HEK293T (cell line): ENCODE results near the gene ZNF429.
"Not testable (repeated sequence)": the region's sequence is repeated elsewhere in the genome, so short reads cannot be mapped to it uniquely, and the experiment has no call there.

Experiments used
- CTCF ChIA-PET: fragments of 350-600 bp; formaldehyde crosslinking; extraction: SDS; loops from one replicate; lab custom pipeline; 2021; ENCODE audit warnings: antibody characterized with exemption, inconsistent platforms; lab: Yijun Ruan, JAX
- POLR2A ChIA-PET: fragments of 350-600 bp; formaldehyde crosslinking; extraction: SDS; loops from one replicate; lab custom pipeline; 2020; ENCODE audit warnings: antibody characterized with exemption, inconsistent platforms; lab: Yijun Ruan, JAX
- DNase-seq: peaks from one replicate; pipeline ENCODE4 v3.0.0; 2012; ENCODE audit warnings: mixed read lengths; ENCODE audit errors: extremely low spot score
- ARNT ChIP-seq: fragments of 450-650 bp; IDR thresholded peaks from 2 replicates; pipeline ENCODE4 v1.6.1; 2017; ENCODE audit warnings: mild to moderate bottlenecking
- BHLHE40 ChIP-seq: fragments of 450-650 bp; IDR thresholded peaks from 2 replicates; pipeline ENCODE4 v1.6.1; 2016; ENCODE audit warnings: mild to moderate bottlenecking, moderate library complexity, borderline replicate concordance
- CTBP1 ChIP-seq: fragments of 450-650 bp; IDR thresholded peaks from 2 replicates; pipeline ENCODE4 v1.6.1; 2016; ENCODE audit warnings: borderline replicate concordance
- ELF4 ChIP-seq: fragments of 450-650 bp; IDR thresholded peaks from 2 replicates; pipeline ENCODE4 v1.6.1; 2017; ENCODE audit warnings: antibody characterized with exemption
- FOXA1 ChIP-seq: fragments of 450-650 bp; IDR thresholded peaks from 2 replicates; pipeline ENCODE4 v1.6.1; 2016; ENCODE audit warnings: mild to moderate bottlenecking
- FOXK2 ChIP-seq: fragments of 450-650 bp; IDR thresholded peaks from 2 replicates; pipeline ENCODE4 v1.6.1; 2016; ENCODE audit warnings: mild to moderate bottlenecking
- FOXM1 ChIP-seq: fragments of 450-650 bp; IDR thresholded peaks from 2 replicates; pipeline ENCODE4 v1.6.1; 2017; ENCODE audit warnings: mild to moderate bottlenecking, borderline replicate concordance
- HDGF ChIP-seq: fragments of 450-650 bp; IDR thresholded peaks from 2 replicates; pipeline ENCODE4 v1.6.1; 2017; ENCODE audit warnings: antibody characterized with exemption, borderline replicate concordance
- L3MBTL2 ChIP-seq: fragments of 450-650 bp; conservative IDR thresholded peaks from 2 replicates; pipeline ENCODE4 v1.6.1; 2016; ENCODE audit warnings: mild to moderate bottlenecking
- LEF1 ChIP-seq: fragments of 450-650 bp; IDR thresholded peaks from 2 replicates; pipeline ENCODE4 v1.6.1; 2017; ENCODE audit warnings: mild to moderate bottlenecking, borderline replicate concordance
- NFRKB ChIP-seq: fragments of 450-650 bp; IDR thresholded peaks from 2 replicates; pipeline ENCODE4 v1.6.1; 2016; ENCODE audit warnings: mild to moderate bottlenecking, moderate library complexity
- PKNOX1 ChIP-seq: fragments of 450-650 bp; IDR thresholded peaks from 2 replicates; pipeline ENCODE4 v1.6.1; 2016
- SP1 ChIP-seq: fragments of 450-650 bp; IDR thresholded peaks from 2 replicates; pipeline ENCODE4 v1.6.1; 2017
- SUZ12 ChIP-seq: fragments of 450-650 bp; IDR thresholded peaks from 2 replicates; pipeline ENCODE4 v1.6.1; 2016; ENCODE audit warnings: mild to moderate bottlenecking
- TARDBP ChIP-seq: fragments of 450-650 bp; IDR thresholded peaks from 2 replicates; pipeline ENCODE4 v1.6.1; 2016
- ZNF384 ChIP-seq: fragments of 450-650 bp; IDR thresholded peaks from 2 replicates; pipeline ENCODE4 v1.6.1; 2016

The ZNF429 gene

GRCh38 chr19:21474671-21475181 lies 30.7 kb upstream of the ZNF429 start:
- POLR2A ChIA-PET: no interaction called here
- DNase-seq: no peak
- CTCF ChIA-PET: no interaction called here
- TF ChIP-seq SUZ12: no peak
- TF ChIP-seq FOXA1: no peak
- TF ChIP-seq CTBP1: no peak
- no peak for TF ChIP-seq ARNT

- CTCF ChIA-PET, DNase-seq, POLR2A ChIA-PET: not testable (repeated sequence)
Observed at GRCh38 chr19:21482361-21482760, 23.0 kb upstream of the ZNF429 start.

- no peak for TF ChIP-seq ELF4
- TF ChIP-seq BHLHE40: no peak
- TF ChIP-seq PKNOX1: no peak
- no peak for TF ChIP-seq CTBP1
- no peak for TF ChIP-seq FOXA1
- TF ChIP-seq NFRKB: no peak
- TF ChIP-seq TARDBP: no peak
- TF ChIP-seq FOXM1: no peak
- no peak for TF ChIP-seq SP1
- no peak for TF ChIP-seq LEF1
- TF ChIP-seq HDGF: no peak
- no peak for TF ChIP-seq ARNT
- TF ChIP-seq FOXK2: no peak
- ChIA-PET POLR2A (no interaction called here), CTCF (no interaction called here)
- peak; percentile 46 for DNase-seq
Observed at GRCh38 chr19:21482863-21483276, 22.5 kb upstream of the ZNF429 start.

GRCh38 chr19:21483589-21484170 lies 21.7 kb upstream of the ZNF429 start:
- CTCF ChIA-PET: no interaction called here
- TF ChIP-seq HDGF (no peak), ZNF384 (no peak), ARNT (no peak), NFRKB (no peak), FOXK2 (no peak), LEF1 (no peak), SP1 (no peak)
- DNase-seq: peak; percentile 25
- POLR2A ChIA-PET: no interaction called here

- CTCF ChIA-PET: no interaction called here
- no peak for DNase-seq
- TF ChIP-seq NFRKB: no peak
- TF ChIP-seq ZNF384: no peak
- TF ChIP-seq SUZ12: no peak
- no peak for TF ChIP-seq FOXM1
- TF ChIP-seq TARDBP: no peak
- no peak for TF ChIP-seq HDGF
- no peak for TF ChIP-seq CTBP1
- TF ChIP-seq FOXA1: no peak
- no peak for TF ChIP-seq SP1
- no peak for TF ChIP-seq LEF1
- POLR2A ChIA-PET: no interaction called here
Observed at GRCh38 chr19:21484631-21485030, 20.8 kb upstream of the ZNF429 start.

- POLR2A ChIA-PET: no interaction called here
- DNase-seq: no peak
- TF ChIP-seq FOXM1 (no peak), L3MBTL2 (no peak), FOXK2 (no peak), ZNF384 (no peak), SUZ12 (no peak), NFRKB (no peak), ARNT (no peak), BHLHE40 (no peak), CTBP1 (no peak), PKNOX1 (no peak), LEF1 (no peak)
- CTCF ChIA-PET: no interaction called here
Observed at GRCh38 chr19:21485926-21486325, 19.5 kb upstream of the ZNF429 start.

- POLR2A ChIA-PET: no interaction called here
- CTCF ChIA-PET: no interaction called here
- TF ChIP-seq LEF1 (no peak), FOXA1 (no peak), PKNOX1 (no peak)
- no peak for DNase-seq
Observed at GRCh38 chr19:21487969-21488368, 17.4 kb upstream of the ZNF429 start.
